ENCODE data around the gene MTG2. TPM values are rescaled to one million over a fixed set of nuclear protein-coding genes. Genes with fewer than 3 reads are reported as not detected.

MTG2 gene
- total and polyA plus RNA-seq, 10 of the 15 experiments (the other 5 are each of a cell fraction or from before 2014, with no cell fraction given), result 6.2 to 52.4 (median 34.3) TPM

- H3K27ac ChIP-seq (ENCODE audit: control insufficient read depth, insufficient read depth), result no peak overlapping the region
- H2AFZ ChIP-seq (ENCODE audit: control insufficient read depth, low read depth, low read length), result no peak overlapping the region
- H3K27me3 ChIP-seq (replicated peaks in 1 of 2; ENCODE audit: control insufficient read depth in 2 of 2, insufficient read depth in 2 of 2, low read length in 1 of 2), result no peaks in the 10 kb centered on the region
- no peaks in the 10 kb centered on the region for H4K20me1 ChIP-seq (ENCODE audit: control insufficient read depth, insufficient read depth)
- in situ Hi-C loops (cut with MboI), result no loop called here
- H3K4me2 ChIP-seq (ENCODE audit: control insufficient read depth, insufficient read depth), result no peak overlapping the region
- SMC1A ChIA-PET (ENCODE audit: uncharacterized antibody, unreplicated experiment), result no interaction called here
- no TSS peak for BruUV-seq (replicated peaks)
- DNase-seq (ENCODE audit: low read depth, low spot score) (no peak), ATAC-seq (no peak), FAIRE-seq (no peak)
- CTCF ChIA-PET, result interaction anchor here (0.6 kb wide), 1 partner anchor 95 kb away, joined by 5 read pairs; no protein-coding TSS in a partner anchor
- RAD21 ChIA-PET (ENCODE audit: unreplicated experiment), result no interaction called here
- no peak overlapping the region for H3K4me3 ChIP-seq
- H3K9ac ChIP-seq (ENCODE audit: control insufficient read depth, insufficient read depth, low read length), result no peak overlapping the region
- H3K36me3 ChIP-seq (ENCODE audit: control insufficient read depth in 2 of 2, insufficient read depth in 2 of 2, low read length in 1 of 2), result peaks cover 15 to 21% of the 10 kb centered on the region in 2 experiments; a peak in 3 of 4 replicates
- no peak for TF ChIP-seq RFX5 (IDR thresholded peaks at IDR 0.05; ENCODE audit: low read depth, low read length)
- no peak for TF ChIP-seq MYC (IDR thresholded peaks at IDR 0.05; ENCODE audit: insufficient read depth, insufficient read length, insufficient replicate concordance, low read length, severe bottlenecking)
- TF ChIP-seq ASH2L (IDR thresholded peaks at IDR 0.05; ENCODE audit: borderline replicate concordance, low read depth), result no peak
- TF ChIP-seq ZNF384 (IDR thresholded peaks at IDR 0.05; ENCODE audit: borderline replicate concordance, low read depth, low read length), result no peak
- TF ChIP-seq EED (IDR thresholded peaks at IDR 0.05; ENCODE audit: low read depth), result no peak
- TF ChIP-seq CTCF (IDR thresholded peaks at IDR 0.05 in 2 of 3, conservative IDR thresholded peaks at IDR 0.05 in 1 of 3; ENCODE audit: control insufficient read depth in 2 of 3, extremely low read depth in 1 of 3, insufficient read depth in 1 of 3, low read depth in 3 of 3, low read length in 3 of 3), result no peak
- TF ChIP-seq MEF2B (IDR thresholded peaks at IDR 0.05; ENCODE audit: partially characterized antibody, poor library complexity, severe bottlenecking), result no peak
- TF ChIP-seq CBFB (IDR thresholded peaks at IDR 0.05; ENCODE audit: low read depth), result no peak
- TF ChIP-seq CHD2 (IDR thresholded peaks at IDR 0.05; ENCODE audit: borderline replicate concordance, low read depth, low read length), result no peak
- TF ChIP-seq CBX5 (IDR thresholded peaks at IDR 0.05; ENCODE audit: low read depth), result no peak
- intact Hi-C loops (cut with micrococcal nuclease; ENCODE audit: unreplicated experiment), result no loop called here
- no peaks in the 10 kb centered on the region for H3K9me3 ChIP-seq (replicated peaks; ENCODE audit: control insufficient read depth, insufficient read depth, low read length)
- POLR2A ChIA-PET, result no interaction called here
- peaks cover 8% of the 10 kb centered on the region for H3K4me1 ChIP-seq (ENCODE audit: control insufficient read depth, insufficient read depth, low read length)
- no peaks in the 10 kb centered on the region for H3K79me2 ChIP-seq (ENCODE audit: control insufficient read depth, insufficient read depth, low read length)
- over 99% methylated on average over 8 of the region's 10 CpGs for WGBS (ENCODE audit: insufficient coverage, insufficient replicate concordance, low lambda C conversion rate, missing lambda C conversion rate)
These were observed 12.9 kb downstream of the MTG2 start for GRCh38 chr20:62195736-62196135.

Measured in GM12878 (cell line).